IMR-90 (cell line): Measurements from ENCODE around the gene DENND10.

Experiments
- POLR2A ChIP-seq: IDR thresholded peaks from 2 replicates; pipeline ENCODE4 v1.6.1; 2012; ENCODE audit warnings: mild to moderate bottlenecking, low read depth, low read length
- RCOR1 ChIP-seq: IDR thresholded peaks from 2 replicates; pipeline ENCODE4 v1.6.1; 2012; ENCODE audit warnings: mild to moderate bottlenecking, low read length, improper control_type of control experiment; ENCODE audit not compliant: insufficient replicate concordance
- TF ChIP-seq, protein P1 (sequence below): conservative IDR thresholded peaks from 2 replicates; pipeline ENCODE4 v1.5.1; 2012; ENCODE audit warnings: mild to moderate bottlenecking, low read depth, low read length, improper control_type of control experiment

DNA sequence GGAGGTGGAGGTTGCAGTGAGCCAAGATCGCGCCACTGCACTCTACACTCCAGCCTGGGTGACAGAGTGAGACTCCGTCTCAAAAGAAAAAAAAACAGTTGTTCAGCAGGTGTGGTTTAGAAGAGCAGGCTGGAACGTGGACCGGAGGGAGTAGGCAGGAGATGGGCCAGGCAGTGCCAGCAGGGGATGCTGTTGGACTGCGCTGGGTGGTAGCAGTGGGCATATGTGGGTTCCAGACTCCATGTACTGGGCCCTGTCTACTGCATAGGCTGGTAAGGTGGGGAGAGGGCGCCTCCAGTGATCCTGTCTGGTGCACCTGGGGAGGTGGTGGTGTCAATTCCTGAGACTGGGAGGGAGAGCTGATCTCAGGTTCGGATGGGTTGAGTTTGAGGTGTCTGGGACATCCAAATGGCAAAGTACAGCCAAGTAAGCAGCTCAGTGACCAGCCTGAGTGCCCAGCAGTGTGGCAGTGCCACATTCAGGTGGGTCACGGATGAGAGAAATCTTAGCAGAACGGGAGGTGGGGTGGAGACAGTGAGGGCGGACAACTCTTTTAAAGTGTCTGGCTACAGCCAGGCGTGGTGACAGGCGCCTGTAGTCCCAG lies 35.7 kb downstream of the DENND10 start:
- TF ChIP-seq POLR2A (no peak), RCOR1 (no peak)
- TF ChIP-seq, protein P1, sequence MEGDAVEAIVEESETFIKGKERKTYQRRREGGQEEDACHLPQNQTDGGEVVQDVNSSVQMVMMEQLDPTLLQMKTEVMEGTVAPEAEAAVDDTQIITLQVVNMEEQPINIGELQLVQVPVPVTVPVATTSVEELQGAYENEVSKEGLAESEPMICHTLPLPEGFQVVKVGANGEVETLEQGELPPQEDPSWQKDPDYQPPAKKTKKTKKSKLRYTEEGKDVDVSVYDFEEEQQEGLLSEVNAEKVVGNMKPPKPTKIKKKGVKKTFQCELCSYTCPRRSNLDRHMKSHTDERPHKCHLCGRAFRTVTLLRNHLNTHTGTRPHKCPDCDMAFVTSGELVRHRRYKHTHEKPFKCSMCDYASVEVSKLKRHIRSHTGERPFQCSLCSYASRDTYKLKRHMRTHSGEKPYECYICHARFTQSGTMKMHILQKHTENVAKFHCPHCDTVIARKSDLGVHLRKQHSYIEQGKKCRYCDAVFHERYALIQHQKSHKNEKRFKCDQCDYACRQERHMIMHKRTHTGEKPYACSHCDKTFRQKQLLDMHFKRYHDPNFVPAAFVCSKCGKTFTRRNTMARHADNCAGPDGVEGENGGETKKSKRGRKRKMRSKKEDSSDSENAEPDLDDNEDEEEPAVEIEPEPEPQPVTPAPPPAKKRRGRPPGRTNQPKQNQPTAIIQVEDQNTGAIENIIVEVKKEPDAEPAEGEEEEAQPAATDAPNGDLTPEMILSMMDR, result peak; percentile 66
